GM18505 (cell line): Measurements from ENCODE around the gene NELFA.

ENCODE experiments used
- ATAC-seq: cut with Tn5 transposase; IDR thresholded peaks from one replicate; pipeline ENCODE4 v1.9.1; 2021; ENCODE audit not compliant: unreplicated experiment
- POLR2A ChIP-seq: IDR thresholded peaks from 4 replicates; pipeline ENCODE4 v1.6.1; 2011; ENCODE audit warnings: borderline replicate concordance; ENCODE audit not compliant: insufficient read depth, insufficient read length; ENCODE audit errors: extremely low read depth

The NELFA gene

DNA sequence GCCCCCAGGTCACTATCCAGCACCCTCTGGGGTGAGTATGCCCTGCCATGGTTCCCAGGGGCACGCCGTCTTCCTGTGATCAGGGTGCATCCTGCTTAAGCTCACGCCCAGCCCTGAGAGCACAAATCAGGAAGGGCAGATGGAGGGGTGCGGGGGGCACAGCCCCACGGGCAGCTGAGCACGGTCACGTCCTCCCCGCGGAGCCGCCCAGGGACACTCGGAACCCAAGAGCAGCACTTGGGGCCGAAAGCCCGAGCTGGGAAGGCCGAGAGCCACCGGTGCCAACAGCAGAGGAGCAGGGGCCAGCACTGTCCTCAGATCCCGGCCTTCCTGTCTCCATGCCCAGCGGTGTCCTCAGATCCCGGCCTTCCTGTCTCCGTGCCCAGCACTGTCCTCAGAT lies 21.5 kb downstream of the NELFA start:
- no peak for TF ChIP-seq POLR2A
- ATAC-seq = no peak

- ATAC-seq = no peak
- TF ChIP-seq POLR2A = no peak
These were observed 22.1 kb downstream of the NELFA start for GRCh38 chr4:1986578-1987210.

DNA sequence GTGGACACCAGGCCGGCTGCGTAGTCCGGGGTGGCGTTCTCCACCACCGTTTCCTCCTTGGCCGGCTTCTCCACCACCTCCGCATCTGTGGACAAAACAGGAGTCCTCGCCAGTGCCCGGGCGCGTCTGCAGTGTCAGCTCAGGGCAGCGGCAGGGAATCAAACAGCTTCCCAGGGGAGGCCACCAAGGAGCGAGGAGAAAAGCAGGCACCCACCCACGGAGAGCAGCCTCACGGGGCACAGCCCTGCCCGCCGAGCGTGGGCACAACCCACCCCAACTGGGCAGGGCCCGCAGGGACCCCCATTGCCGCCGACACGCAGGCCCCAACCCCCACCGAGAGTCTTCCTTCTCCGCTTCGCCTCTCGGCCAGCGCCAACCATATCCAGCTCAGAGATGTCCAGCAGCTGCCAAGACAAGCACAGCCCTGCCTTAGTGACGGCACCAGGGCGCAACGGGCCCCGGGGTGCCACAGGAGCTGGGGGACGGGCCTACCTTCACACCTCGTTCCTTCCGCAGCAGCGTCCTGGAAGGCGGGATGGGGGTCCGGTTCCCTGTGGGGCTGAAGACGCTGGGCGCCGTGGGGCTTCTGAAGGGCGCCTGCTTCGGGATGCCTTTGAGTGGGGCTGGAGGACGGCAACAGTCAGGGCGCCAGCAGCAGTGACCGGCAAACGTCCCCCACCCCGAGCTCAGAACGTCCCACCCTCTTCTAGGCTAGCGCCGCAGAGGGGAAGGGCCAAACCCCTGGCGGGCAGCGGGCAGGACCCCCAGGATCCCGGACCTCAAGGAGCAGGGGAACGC lies 22.8 kb downstream of the NELFA start:
- no peak for TF ChIP-seq POLR2A
- ATAC-seq = no peak

DNA sequence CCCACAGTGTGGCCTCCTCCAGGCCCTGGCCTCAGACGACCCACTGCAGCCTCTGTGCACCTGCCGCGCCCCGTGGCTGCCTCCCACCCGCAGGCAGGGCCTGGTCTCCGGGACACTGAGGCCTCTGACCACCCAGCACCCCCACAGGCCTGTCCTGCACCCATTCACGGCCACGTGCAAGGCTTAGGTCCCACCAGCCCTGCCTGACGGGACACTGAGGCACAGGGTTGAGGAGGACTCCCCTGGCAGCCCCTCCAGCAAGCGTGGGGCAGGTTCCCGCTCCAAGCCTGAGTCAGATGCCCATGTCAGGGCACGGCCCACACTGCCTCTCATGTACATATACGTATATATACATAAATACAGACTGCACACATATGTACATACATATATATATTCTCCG lies 23.5 kb downstream of the NELFA start:
- no peak for TF ChIP-seq POLR2A
- no peak for ATAC-seq

DNA sequence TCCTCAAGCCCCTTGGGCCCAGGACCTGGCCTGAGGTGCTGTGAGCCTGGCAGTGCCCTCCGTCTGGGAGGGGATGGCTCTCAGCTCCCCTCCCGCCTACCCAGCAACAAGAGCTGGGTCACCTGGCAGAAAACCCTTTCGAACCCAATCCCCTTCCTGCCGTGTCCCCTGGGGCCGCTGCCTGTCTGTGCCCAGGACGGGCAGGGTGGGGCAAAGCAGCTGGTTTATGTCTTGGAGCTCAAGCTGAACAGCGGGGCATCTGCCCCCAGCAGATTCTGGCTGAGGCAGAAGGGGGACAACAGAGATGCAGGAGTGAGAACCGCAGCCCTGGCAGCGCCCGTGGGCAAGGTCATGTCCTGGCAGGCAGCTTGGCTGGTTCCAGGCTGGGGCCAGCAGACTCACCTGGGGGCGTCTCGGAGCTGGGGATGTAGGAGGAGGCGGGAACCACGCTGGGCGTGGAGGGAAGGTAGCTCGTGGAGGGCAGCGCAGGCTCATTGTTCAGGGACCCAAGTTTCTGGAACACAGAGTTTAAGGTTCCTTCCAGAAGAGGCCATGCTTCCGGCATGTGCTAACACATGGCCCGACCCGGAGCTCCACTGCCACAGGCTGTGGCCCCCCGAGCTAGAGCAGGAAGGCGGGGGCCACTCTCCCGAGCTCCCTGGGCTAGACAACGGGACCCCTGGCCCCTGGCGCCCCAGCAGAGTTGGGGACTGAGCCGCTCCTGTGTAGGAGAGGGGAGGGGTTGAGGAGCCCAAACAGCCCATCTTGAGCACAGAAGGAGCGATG lies 24.2 kb downstream of the NELFA start:
- no peak for TF ChIP-seq POLR2A
- no peak for ATAC-seq

GRCh38 chr4:1983846-1984405 lies 24.8 kb downstream of the NELFA start:
- ATAC-seq = no peak
- TF ChIP-seq POLR2A = no peak

DNA sequence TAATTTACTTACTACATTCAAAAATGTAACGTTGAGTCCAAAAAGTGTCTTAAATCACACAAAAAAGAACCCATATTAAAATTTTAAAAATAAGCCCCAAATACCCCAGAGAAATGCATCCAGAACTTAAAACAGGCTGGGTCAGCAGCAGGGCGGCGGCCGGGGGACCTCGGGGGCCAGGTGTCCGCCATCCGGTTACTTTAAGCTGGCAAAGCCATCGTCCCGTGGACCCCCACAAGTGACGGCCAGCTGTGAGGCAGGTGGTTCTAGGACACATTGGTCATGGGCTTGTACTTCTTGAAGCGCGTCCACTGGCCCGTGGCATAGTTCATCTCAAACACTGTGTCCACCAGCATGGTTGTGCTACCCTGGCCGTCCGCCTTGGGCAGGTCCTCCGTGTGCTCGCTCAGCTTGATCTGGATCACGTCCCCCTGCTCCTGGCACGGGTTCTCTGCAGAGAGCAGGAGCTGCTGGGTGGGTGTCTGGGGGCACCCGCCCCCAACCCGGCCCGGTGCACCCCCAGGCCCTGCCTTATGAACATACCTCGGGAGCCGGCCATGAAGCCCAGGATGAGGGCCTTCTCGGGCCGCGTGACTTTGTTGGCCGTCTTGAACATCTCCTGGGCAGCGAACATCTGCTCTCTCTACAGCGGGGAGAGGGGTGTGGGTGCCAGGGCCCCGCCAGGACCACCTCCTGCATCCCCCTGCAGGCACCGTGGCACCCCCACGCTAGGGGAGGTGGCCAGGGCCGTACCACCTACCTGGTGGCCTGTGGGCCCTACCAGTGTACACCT lies 25.5 kb downstream of the NELFA start:
- ATAC-seq = no peak

DNA sequence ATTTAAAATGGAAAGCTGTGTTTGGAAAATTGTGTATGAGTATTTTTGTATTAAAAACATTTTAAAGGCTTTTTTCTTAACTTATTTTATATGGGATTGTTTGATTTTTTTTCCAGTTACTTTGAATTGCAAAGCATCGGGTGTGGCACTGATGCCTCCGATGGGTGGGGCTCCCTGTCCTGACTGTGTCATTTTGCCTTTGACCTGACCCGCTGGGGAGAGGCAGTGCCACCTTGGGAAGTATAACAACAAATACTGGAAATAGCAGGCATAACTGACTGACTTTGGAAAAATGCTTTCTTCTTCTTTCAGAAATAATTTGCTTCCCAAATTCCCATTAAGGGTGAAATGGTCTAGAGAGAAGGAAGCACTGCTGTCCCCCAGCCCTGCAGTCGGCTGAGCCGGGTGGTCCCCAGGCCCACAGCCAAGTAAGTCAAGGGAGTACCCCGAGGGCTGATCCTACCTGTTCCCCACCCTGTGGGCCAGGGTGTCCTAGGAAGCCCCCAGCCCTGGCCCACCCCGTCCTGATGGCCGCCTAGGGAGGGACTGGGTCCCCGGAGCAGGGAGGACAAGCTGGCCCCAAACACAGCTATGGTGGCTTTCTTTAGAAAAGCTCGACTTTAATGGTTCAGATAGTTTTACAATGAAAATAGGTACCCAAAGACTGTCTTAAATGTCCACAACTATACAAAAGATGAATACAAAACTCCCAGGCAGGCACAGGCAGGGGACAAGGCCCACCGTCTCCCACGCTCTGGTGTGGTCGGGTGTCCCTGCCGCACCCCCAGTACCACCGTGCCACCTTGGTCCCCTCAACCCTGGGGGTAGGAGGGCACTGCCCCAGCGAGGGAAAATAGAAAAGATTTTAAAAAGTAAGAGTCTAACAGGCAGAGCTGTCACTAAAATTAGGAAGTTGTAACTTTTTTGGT lies 26.4 kb downstream of the NELFA start:
- no peak for ATAC-seq
- TF ChIP-seq POLR2A = no peak

More for the DNA sequence above, 25.5 kb downstream of the NELFA start:
- peak; percentile 13 for TF ChIP-seq POLR2A

DNA sequence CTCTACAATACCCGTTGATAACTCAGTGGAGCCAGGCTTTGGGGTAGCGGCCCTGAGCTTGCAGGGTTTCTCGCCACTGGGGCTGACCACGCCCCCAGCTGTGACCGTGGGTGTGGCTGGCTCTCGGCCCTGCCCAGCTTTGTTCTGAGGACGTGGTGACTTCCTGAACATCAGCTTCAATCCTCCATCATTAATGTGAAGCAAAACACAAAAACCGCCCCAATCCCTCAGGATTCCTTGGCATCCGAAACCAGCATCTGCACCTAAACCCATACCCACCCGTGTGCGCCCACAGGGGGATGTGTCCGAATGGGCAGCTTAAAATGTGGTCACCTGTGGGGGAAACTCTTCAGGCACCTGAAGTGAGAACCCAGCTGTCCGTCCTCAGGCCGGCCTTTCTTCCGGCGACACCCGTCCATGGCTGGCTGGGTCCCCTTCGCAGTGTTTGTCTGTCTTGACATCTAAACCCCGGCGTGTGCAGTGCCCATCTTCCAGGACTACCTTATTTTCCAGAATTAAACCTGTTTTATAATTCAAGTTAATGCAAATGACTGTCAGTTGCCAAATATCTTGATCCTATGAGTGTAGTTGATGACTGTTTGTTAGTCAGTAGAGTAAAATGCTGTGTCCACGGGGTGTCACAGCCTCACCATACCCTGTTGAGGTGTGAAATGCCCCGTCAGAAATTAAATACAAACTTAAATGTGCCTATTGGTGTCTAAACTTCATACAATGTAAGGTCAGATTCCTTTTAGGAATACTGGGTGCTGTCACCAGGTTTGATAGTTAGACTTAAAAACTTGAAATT lies 27.3 kb downstream of the NELFA start:
- no peak for ATAC-seq
- no peak for TF ChIP-seq POLR2A

DNA sequence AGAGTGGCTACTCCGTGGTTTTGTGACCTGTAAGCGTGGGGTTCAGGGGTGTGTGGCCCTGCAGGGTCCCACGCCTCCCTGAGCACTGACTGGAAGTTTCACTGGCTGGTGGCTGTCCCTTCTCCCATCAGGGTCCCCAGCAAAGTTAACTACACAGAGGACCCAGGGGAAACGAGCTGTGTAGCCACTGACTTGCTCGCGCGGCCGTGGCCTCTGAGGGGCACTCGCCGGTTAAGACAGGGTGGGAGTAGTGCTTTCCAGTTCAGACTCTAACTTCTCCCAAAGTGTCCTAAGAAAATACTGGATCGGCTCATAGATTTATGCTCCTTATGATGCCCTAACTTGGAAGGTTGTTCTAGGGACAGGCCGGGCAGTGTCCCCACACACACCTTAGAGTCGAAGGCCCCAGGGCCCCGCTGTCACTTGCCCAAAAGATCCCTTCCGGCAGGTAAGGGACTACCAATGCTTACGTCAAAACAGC lies 28.2 kb downstream of the NELFA start:
- no peak for TF ChIP-seq POLR2A
- ATAC-seq = no peak
